IMR-90 (cell line): Measurements from ENCODE around the gene PRELP. TPM values are rescaled to one million over a fixed set of nuclear protein-coding genes. Genes with fewer than 3 reads are reported as not detected.

ENCODE experiments used
- ATAC-seq: fragments of 200-7000 bp; cut with Tn5 transposase; 2 replicates; pipeline ENCODE4 v1.9.1; 2020; ENCODE audit warnings: low read depth, mild to moderate bottlenecking, moderate library complexity
- BruUV-seq: library from RNA; stranded (reverse); fragments of 400-500 nt; replicated peaks from 2 replicates; lab custom pipeline; 2021; lab: Mats Ljungman, UMichigan
- CTCF ChIA-PET: fragments of 300-600 bp; formaldehyde crosslinking; extraction: SDS; loops from one replicate; lab custom pipeline; 2021; ENCODE audit warnings: antibody characterized with exemption; lab: Yijun Ruan, JAX
- POLR2A ChIA-PET: fragments of 300-600 bp; sonication (Branson Sonifier 250); formaldehyde crosslinking; loops from one replicate; lab custom pipeline; 2022; ENCODE audit warnings: antibody characterized with exemption; ENCODE audit not compliant: unreplicated experiment; lab: Charles Lee
- DNase-seq: peaks from one replicate; pipeline ENCODE4 v3.0.0; 2013
- H2AFZ ChIP-seq: replicated peaks from 2 replicates; pipeline ENCODE3; 2013; ENCODE audit warnings: low read length, mild to moderate bottlenecking; ENCODE audit not compliant: poor library complexity
- H2AK5ac ChIP-seq: 2 replicates; pipeline ENCODE4 v1.6.1; 2013; ENCODE audit warnings: low read depth, low read length, inconsistent platforms
- H2AK9ac ChIP-seq: replicated peaks from 2 replicates; pipeline ENCODE3; 2013; ENCODE audit warnings: mild to moderate bottlenecking, low read depth, low read length, moderate library complexity; ENCODE audit not compliant: poor library complexity
- H2BK120ac ChIP-seq: 2 replicates; pipeline ENCODE4 v1.6.1; 2013; ENCODE audit warnings: low read depth, low read length, inconsistent platforms
- H2BK15ac ChIP-seq: 3 replicates; pipeline ENCODE4 v1.6.1; 2013; ENCODE audit warnings: low read depth, low read length, inconsistent platforms
- H2BK20ac ChIP-seq: 2 replicates; pipeline ENCODE4 v1.6.1; 2013; ENCODE audit warnings: low read depth, mild to moderate bottlenecking, inconsistent platforms, low read length, moderate library complexity
- H2BK5ac ChIP-seq: 2 replicates; pipeline ENCODE4 v1.6.1; 2013; ENCODE audit warnings: mild to moderate bottlenecking, low read depth, low read length, inconsistent platforms; ENCODE audit not compliant: poor library complexity, severe bottlenecking
- H3K14ac ChIP-seq: replicated peaks from 2 replicates; pipeline ENCODE4 v1.6.1; 2013; ENCODE audit warnings: low read depth, low read length, inconsistent platforms
- H3K18ac ChIP-seq: 2 replicates; pipeline ENCODE4 v1.6.1; 2013; ENCODE audit warnings: low read depth, low read length, control low read depth
- H3K23ac ChIP-seq: 2 replicates; pipeline ENCODE4 v1.6.1; 2013; ENCODE audit warnings: low read depth, low read length, inconsistent platforms
- H3K27ac ChIP-seq: 2 replicates; pipeline ENCODE4 v1.5.1; 2013; ENCODE audit warnings: mild to moderate bottlenecking, control low read depth, low read length; ENCODE audit not compliant: insufficient read depth
- H3K27me3 ChIP-seq: 2 replicates; pipeline ENCODE4 v1.6.1; 2013; ENCODE audit warnings: low read length; ENCODE audit not compliant: control insufficient read depth, insufficient read depth
- H3K36me3 ChIP-seq: 2 replicates; pipeline ENCODE4 v1.6.1; 2013; ENCODE audit warnings: low read length, mixed read lengths; ENCODE audit not compliant: control insufficient read depth, insufficient read depth
- H3K4ac ChIP-seq: 2 replicates; pipeline ENCODE4 v1.6.1; 2013; ENCODE audit warnings: low read depth, low read length, inconsistent platforms
- H3K4me1 ChIP-seq: 2 replicates; pipeline ENCODE4 v1.6.1; 2013; ENCODE audit warnings: low read length, mixed read lengths; ENCODE audit not compliant: control insufficient read depth, insufficient read depth
- H3K4me2 ChIP-seq: 2 replicates; pipeline ENCODE4 v1.6.1; 2013; ENCODE audit warnings: low read depth, mild to moderate bottlenecking, control low read depth, low read length, moderate library complexity
- H3K4me3 ChIP-seq: 2 replicates; pipeline ENCODE4 v1.5.1; 2013; ENCODE audit warnings: low read depth, mild to moderate bottlenecking, control low read depth, low read length, moderate library complexity; ENCODE audit not compliant: insufficient read depth
- H3K56ac ChIP-seq: 2 replicates; pipeline ENCODE4 v1.6.1; 2013; ENCODE audit warnings: low read length, inconsistent platforms; ENCODE audit not compliant: insufficient read depth; ENCODE audit errors: extremely low read depth
- H3K79me1 ChIP-seq, 2 experiments: 2 replicates each; pipeline ENCODE4 v1.6.1; 2013; ENCODE audit warnings: low read length in 2 of 2, inconsistent platforms in 1 of 2, low read depth in 1 of 2
- H3K9ac ChIP-seq: 2 replicates; pipeline ENCODE4 v1.6.1; 2013; ENCODE audit warnings: low read depth, low read length, control low read depth
- H3K9me1 ChIP-seq: 2 replicates; pipeline ENCODE4 v1.6.1; 2013; ENCODE audit warnings: low read length, inconsistent platforms; ENCODE audit not compliant: insufficient read depth
- H3K9me3 ChIP-seq: 2 replicates; pipeline ENCODE4 v1.6.1; 2013; ENCODE audit warnings: low read length; ENCODE audit not compliant: control insufficient read depth, insufficient read depth
- H4K20me1 ChIP-seq: 2 replicates; pipeline ENCODE4 v1.6.1; 2013; ENCODE audit warnings: low read length, inconsistent platforms; ENCODE audit not compliant: insufficient read depth
- H4K5ac ChIP-seq: 2 replicates; pipeline ENCODE4 v1.6.1; 2013; ENCODE audit warnings: mild to moderate bottlenecking, low read depth, low read length, control low read depth
- H4K8ac ChIP-seq, 2 experiments: 2 replicates each; pipeline ENCODE4 v1.6.1; 2013; ENCODE audit warnings: low read depth in 2 of 2, low read length in 2 of 2, control low read depth in 1 of 2, inconsistent platforms in 1 of 2
- H4K91ac ChIP-seq: 2 replicates; pipeline ENCODE4 v1.6.1; 2013; ENCODE audit warnings: low read depth, low read length, inconsistent platforms; ENCODE audit not compliant: insufficient read depth
- BHLHE40 ChIP-seq: fragments of 150-350 bp; IDR thresholded peaks from 2 replicates; pipeline ENCODE4 v1.6.1; 2016; ENCODE audit warnings: mild to moderate bottlenecking, low read depth, low read length
- CEBPB ChIP-seq: IDR thresholded peaks from 2 replicates; pipeline ENCODE4 v1.6.1; 2012; ENCODE audit warnings: low read depth, low read length, improper control_type of control experiment
- CTCF ChIP-seq: conservative IDR thresholded peaks from 2 replicates; pipeline ENCODE4 v1.5.1; 2012; ENCODE audit warnings: mild to moderate bottlenecking, low read depth, low read length, improper control_type of control experiment
- ELK1 ChIP-seq: fragments of 150-350 bp; IDR thresholded peaks from 2 replicates; pipeline ENCODE4 v1.6.1; 2016; ENCODE audit warnings: low read depth, mild to moderate bottlenecking, low read length, moderate library complexity, borderline replicate concordance
- MAFK ChIP-seq: IDR thresholded peaks from 2 replicates; pipeline ENCODE4 v1.6.1; 2012; ENCODE audit warnings: low read depth, low read length, improper control_type of control experiment
- MAZ ChIP-seq: IDR thresholded peaks from 2 replicates; pipeline ENCODE4 v1.6.1; 2012; ENCODE audit warnings: low read depth, mild to moderate bottlenecking, low read length, improper control_type of control experiment, moderate library complexity, borderline replicate concordance
- MXI1 ChIP-seq: IDR thresholded peaks from 2 replicates; pipeline ENCODE4 v1.6.1; 2012; ENCODE audit warnings: low read depth, mild to moderate bottlenecking, low read length, moderate library complexity, borderline replicate concordance
- NFE2L2 ChIP-seq: fragments of 150-350 bp; IDR thresholded peaks from 2 replicates; pipeline ENCODE4 v1.6.1; 2016; ENCODE audit warnings: low read depth, mild to moderate bottlenecking, low read length
- RAD21 ChIP-seq: IDR thresholded peaks from 2 replicates; pipeline ENCODE4 v1.6.1; 2012; ENCODE audit warnings: low read length, improper control_type of control experiment
- RCOR1 ChIP-seq: IDR thresholded peaks from 2 replicates; pipeline ENCODE4 v1.6.1; 2012; ENCODE audit warnings: mild to moderate bottlenecking, low read length, improper control_type of control experiment; ENCODE audit not compliant: insufficient replicate concordance
- RFX5 ChIP-seq: IDR thresholded peaks from 2 replicates; pipeline ENCODE4 v1.8.0; 2012; ENCODE audit warnings: low read depth, mild to moderate bottlenecking, low read length, moderate library complexity
- SMC3 ChIP-seq: fragments of 150-350 bp; IDR thresholded peaks from 2 replicates; pipeline ENCODE4 v1.6.1; 2016; ENCODE audit warnings: low read depth, mild to moderate bottlenecking, antibody characterized with exemption, low read length, moderate library complexity
- USF2 ChIP-seq: fragments of 150-350 bp; IDR thresholded peaks from 2 replicates; pipeline ENCODE4 v1.6.1; 2017; ENCODE audit warnings: mild to moderate bottlenecking, antibody characterized with exemption, low read length, low read depth
- WGBS, 2 experiments: methylation state at CpG; one replicate each; pipeline versions ENCODE4 v1.1.5 to v1.1.7; 2013; ENCODE audit warnings: missing lambda C conversion rate in 2 of 2; ENCODE audit not compliant: insufficient read length in 1 of 2; ENCODE audit errors: extremely low coverage in 2 of 2; 5-methylcytosine and 5-hydroxymethylcytosine counted together
- dilution Hi-C: fragments of 300-500 bp; cut with HindIII; formaldehyde crosslinking; loops from one replicate; pipeline ENCODE4 v1.14.3; 2018; ENCODE audit warnings: low sequenced_read_pairs; ENCODE audit not compliant: unreplicated experiment
- in situ Hi-C: fragments of 300-500 bp; cut with MboI; formaldehyde crosslinking; loops from 3 replicates; pipeline ENCODE4 v1.14.3; 2019; ENCODE audit warnings: low sequenced_read_pairs, inconsistent platforms, mixed read lengths
- intact Hi-C: fragments of 100-400 bp; cut with micrococcal nuclease; formaldehyde crosslinking; loops from 2 replicates; pipeline ENCODE4 v1.10.0; 2022
- polyA plus RNA-seq, 3 experiments: library from polyadenylated mRNA; depleted of rRNA; stranded (reverse); fragments of >200 nt; gene quantifications; 2 replicates each; pipeline ENCODE4 v1.2.3, GENCODE V29; 2012; ENCODE audit warnings: low replicate concordance in 1 of 3
- total RNA-seq: library from RNA; depleted of rRNA; stranded (reverse); fragments of >200 nt; gene quantifications from 2 replicates; pipeline ENCODE4 v1.2.3, GENCODE V29; 2012

PRELP gene
- total and polyA plus RNA-seq, 2 of the 4 experiments (the other 2 are of a cell fraction), result 0.56 TPM; not detected in 1

GRCh38 chr1:203478231-203478630, 2.6 kb downstream of the PRELP start (continued):
- TF ChIP-seq USF2 (no peak), RAD21 (no peak), RCOR1 (no peak), MXI1 (no peak), RFX5 (no peak)

GRCh38 chr1:203478986-203479385, 3.4 kb downstream of the PRELP start:
- POLR2A ChIA-PET, result no interaction called here
- ATAC-seq (no peak), DNase-seq (no peak)
- dilution Hi-C loops (no loop called here), in situ Hi-C loops (no loop called here), intact Hi-C loops (loop anchor here (5.0 kb wide), 1 partner anchor 77 kb away; no protein-coding TSS in a partner anchor)
- H3K56ac ChIP-seq, result no peak overlapping the region
- no peak overlapping the region for H4K8ac ChIP-seq
- H3K36me3 ChIP-seq, result no peaks in the 10 kb centered on the region
- H2AK9ac ChIP-seq, result no peak overlapping the region
- H3K79me1 ChIP-seq, result no peaks in the 10 kb centered on the region; a peak in 1 of 4 replicates
- 0 out of 2 replicates have a peak overlapping the region, but pooled peaks have one; percentile 14 for H4K91ac ChIP-seq
- H4K20me1 ChIP-seq, result no peaks in the 10 kb centered on the region
- CTCF ChIA-PET, result no interaction called here
- no peak overlapping the region for H4K5ac ChIP-seq
- peak overlapping the region; percentile 20 for H3K14ac ChIP-seq
- no TSS peak for BruUV-seq
- no peak overlapping the region for H3K4me3 ChIP-seq
- no peak overlapping the region for H3K4me2 ChIP-seq
- peak overlapping the region; percentile 86; the same call in 2 of the 3 replicates for H2BK15ac ChIP-seq
- peaks cover 11% of the 10 kb centered on the region; the same call in 1 of the 2 replicates for H3K27me3 ChIP-seq
- H2BK20ac ChIP-seq, result peak overlapping the region; percentile 67
- H2AK5ac ChIP-seq, result peak overlapping the region; percentile 79
- no peak overlapping the region for H3K18ac ChIP-seq
- peak overlapping the region; percentile 50 for H3K4ac ChIP-seq
- no peak overlapping the region for H3K27ac ChIP-seq
- H3K4me1 ChIP-seq, result peaks cover 25% of the 10 kb centered on the region
- no peaks in the 10 kb centered on the region for H3K9me3 ChIP-seq
- H2BK120ac ChIP-seq, result peak overlapping the region; percentile 36
- H3K9ac ChIP-seq, result no peak overlapping the region
- peaks cover 12% of the 10 kb centered on the region for H3K9me1 ChIP-seq
- H2BK5ac ChIP-seq, result no peak overlapping the region
- H2AFZ ChIP-seq, result no peak overlapping the region
- WGBS, 2 experiments, result 92% methylated on average over 2 of the region's 5 CpGs; no CpG with 5 or more reads in 1 of the 2 experiments
- H3K23ac ChIP-seq, result no peak overlapping the region; the same call in 1 of the 2 replicates
- TF ChIP-seq MAZ, result no peak
- no peak for TF ChIP-seq SMC3
- TF ChIP-seq CEBPB, result no peak
- no peak for TF ChIP-seq BHLHE40
- no peak for TF ChIP-seq RCOR1
- TF ChIP-seq ELK1, result no peak
- no peak for TF ChIP-seq CTCF
- no peak for TF ChIP-seq MXI1
- TF ChIP-seq NFE2L2, result no peak
- no peak for TF ChIP-seq MAFK
